ES-I3 (cell line): Measurements from ENCODE around the gene RRP8.
A peak's percentile ranks its signal among the peaks of the same experiment; 100 is the strongest.

ENCODE experiments used
- H3K36me3 ChIP-seq: 2 replicates; pipeline ENCODE4 v1.6.1; 2013; ENCODE audit warnings: mild to moderate bottlenecking, low read length, control low read depth, moderate library complexity; ENCODE audit not compliant: insufficient read depth
- H3K4me1 ChIP-seq: 2 replicates; pipeline ENCODE4 v1.6.1; 2013; ENCODE audit warnings: mild to moderate bottlenecking, control low read depth, low read length; ENCODE audit not compliant: insufficient read depth
- H3K9ac ChIP-seq: 2 replicates; pipeline ENCODE4 v1.6.1; 2013; ENCODE audit warnings: low read depth, mild to moderate bottlenecking, low read length, moderate library complexity
- H3K9me3 ChIP-seq: 2 replicates; pipeline ENCODE4 v1.6.1; 2013; ENCODE audit warnings: mild to moderate bottlenecking, low read length, moderate library complexity; ENCODE audit not compliant: control insufficient read depth, insufficient read depth

Gene RRP8

GRCh38 chr11:6626971-6627761, 23.8 kb upstream of the RRP8 start:
- Histone ChIP-seq H3K9me3 (no peaks in the 10 kb centered on the region), H3K9ac (no peak overlapping the region), H3K4me1 (no peaks in the 10 kb centered on the region), H3K36me3 (no peaks in the 10 kb centered on the region)

GRCh38 chr11:6625832-6626420, 22.5 kb upstream of the RRP8 start:
- H3K9ac ChIP-seq: no peak overlapping the region
- no peaks in the 10 kb centered on the region for H3K9me3 ChIP-seq
- H3K36me3 ChIP-seq: no peaks in the 10 kb centered on the region
- H3K4me1 ChIP-seq: no peaks in the 10 kb centered on the region

GRCh38 chr11:6625156-6625831, 21.9 kb upstream of the RRP8 start:
- Histone ChIP-seq H3K36me3 (no peaks in the 10 kb centered on the region), H3K9ac (no peak overlapping the region), H3K4me1 (no peaks in the 10 kb centered on the region), H3K9me3 (no peaks in the 10 kb centered on the region)

GRCh38 chr11:6623391-6624363, 20.3 kb upstream of the RRP8 start:
- Histone ChIP-seq H3K9me3 (no peaks in the 10 kb centered on the region), H3K4me1 (peaks cover 6% of the 10 kb centered on the region; the same call in 1 of the 2 replicates), H3K36me3 (no peaks in the 10 kb centered on the region), H3K9ac (no peak overlapping the region)

- Histone ChIP-seq H3K9me3 (no peaks in the 10 kb centered on the region), H3K9ac (no peak overlapping the region), H3K36me3 (no peaks in the 10 kb centered on the region)
Observed at GRCh38 chr11:6622261-6623171, 19.1 kb upstream of the RRP8 start.

GRCh38 chr11:6621711-6622211, 18.3 kb upstream of the RRP8 start:
- Histone ChIP-seq H3K36me3 (no peaks in the 10 kb centered on the region), H3K9ac (no peak overlapping the region), H3K4me1 (peaks cover 10% of the 10 kb centered on the region; the same call in 1 of the 2 replicates), H3K9me3 (no peaks in the 10 kb centered on the region)

More at GRCh38 chr11:6622261-6623171, 19.1 kb upstream of the RRP8 start:
- peaks cover 10% of the 10 kb centered on the region; the same call in 1 of the 2 replicates for H3K4me1 ChIP-seq

GRCh38 chr11:6620636-6621035, 17.2 kb upstream of the RRP8 start:
- Histone ChIP-seq H3K9ac (no peak overlapping the region), H3K36me3 (no peaks in the 10 kb centered on the region), H3K9me3 (no peaks in the 10 kb centered on the region), H3K4me1 (peaks cover 10% of the 10 kb centered on the region; the same call in 1 of the 2 replicates)

- Histone ChIP-seq H3K9ac (peak within 1 kb of the TSS; percentile 74), H3K4me1 (peaks cover 10% of the 10 kb centered on the region; the same call in 1 of the 2 replicates), H3K9me3 (no peaks in the 10 kb centered on the region), H3K36me3 (no peaks in the 10 kb centered on the region)
Observed at GRCh38 chr11:6619004-6619745, 15.8 kb upstream of the RRP8 start, which contains the start of gene TPP1. TPP1 (minus strand) TSS chr11:6619422; CDS start chr11:6619400, 22 bp downstream.

GRCh38 chr11:6618117-6619003, 14.9 kb upstream of the RRP8 start:
- H3K4me1 ChIP-seq: peaks cover 12% of the 10 kb centered on the region
- no peaks in the 10 kb centered on the region for H3K36me3 ChIP-seq
- H3K9ac ChIP-seq: peak overlapping the region; percentile 74
- no peaks in the 10 kb centered on the region for H3K9me3 ChIP-seq

- no peaks in the 10 kb centered on the region for H3K36me3 ChIP-seq
- no peak overlapping the region for H3K9ac ChIP-seq
- H3K9me3 ChIP-seq: no peaks in the 10 kb centered on the region
- H3K4me1 ChIP-seq: peaks cover 18% of the 10 kb centered on the region
Observed at GRCh38 chr11:6617315-6617781, 13.9 kb upstream of the RRP8 start.

- Histone ChIP-seq H3K36me3 (no peaks in the 10 kb centered on the region), H3K9ac (no peak overlapping the region), H3K4me1 (peaks cover 18% of the 10 kb centered on the region), H3K9me3 (no peaks in the 10 kb centered on the region)
Observed at GRCh38 chr11:6616596-6617250, 13.3 kb upstream of the RRP8 start.
